Large intestine (tissue), 3 donors: ENCODE measurements around the gene RFX7. TPM values are rescaled to one million over a fixed set of nuclear protein-coding genes. Genes with fewer than 3 reads are reported as not detected.

ENCODE experiments used
- DNase-seq, 2 donors: peaks; one replicate each; pipeline versions ENCODE4 v3.0.0 to v3.0.0-alpha.2; 2013
- H3K27ac ChIP-seq: one replicate; pipeline ENCODE4 v1.5.1; 2013; ENCODE audit warnings: low read length
- H3K27me3 ChIP-seq: 2 replicates; pipeline ENCODE4 v1.6.1; 2013; ENCODE audit warnings: low read length; ENCODE audit not compliant: control insufficient read depth, insufficient read depth
- H3K36me3 ChIP-seq: 2 replicates; pipeline ENCODE4 v1.6.1; 2013; ENCODE audit warnings: low read length; ENCODE audit not compliant: control insufficient read depth, insufficient read depth
- H3K4me1 ChIP-seq: one replicate; pipeline ENCODE4 v1.6.1; 2013; ENCODE audit warnings: low read length; ENCODE audit not compliant: control insufficient read depth, insufficient read depth
- H3K4me3 ChIP-seq: one replicate; pipeline ENCODE4 v1.5.1; 2013; ENCODE audit warnings: low read length
- H3K9me3 ChIP-seq: one replicate; pipeline ENCODE4 v1.6.1; 2013; ENCODE audit warnings: mild to moderate bottlenecking, low read depth, low read length, moderate library complexity; ENCODE audit not compliant: control insufficient read depth
- WGBS: methylation state at CpG from one replicate; pipeline ENCODE4 v1.1.5; 2013; ENCODE audit warnings: low lambda C conversion rate; ENCODE audit not compliant: insufficient coverage; 5-methylcytosine and 5-hydroxymethylcytosine counted together
- polyA plus RNA-seq: library from polyadenylated mRNA; unstranded; fragments of 120-200 nt; gene quantifications from one replicate; pipeline ENCODE4 v1.2.1, GENCODE V29; 2013

The RFX7 gene
- polyA plus RNA-seq, 1 donor, result 14.5 TPM

GRCh38 chr15:56254265-56254664, 10.6 kb upstream of the RFX7 start:
- Histone ChIP-seq H3K27ac (no peak overlapping the region), H3K27me3 (peaks cover 2% of the 10 kb centered on the region), H3K4me1 (no peaks in the 10 kb centered on the region), H3K36me3 (no peaks in the 10 kb centered on the region), H3K9me3 (no peaks in the 10 kb centered on the region), H3K4me3 (no peak overlapping the region)
- DNase-seq, result no peak

DNA sequence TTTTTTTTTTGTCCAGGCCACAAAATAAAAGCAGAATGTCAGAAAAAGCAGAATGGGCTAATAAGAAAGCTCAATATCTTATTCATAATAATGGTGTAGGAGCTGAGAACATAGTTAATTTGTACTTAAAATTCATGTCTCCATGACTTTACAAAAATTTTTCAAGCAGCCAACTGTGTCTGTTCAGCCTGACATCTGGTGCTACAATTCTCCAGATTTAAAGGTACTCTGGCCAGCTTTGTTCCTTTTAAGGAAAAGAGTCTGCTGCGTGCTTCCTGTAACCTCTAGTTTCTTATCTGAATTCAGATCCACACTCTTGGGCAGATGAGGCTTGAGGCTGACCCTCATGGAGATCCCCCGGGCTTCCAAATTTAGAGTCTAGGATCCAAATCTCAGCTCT, 8.7 kb upstream of the RFX7 start:
- WGBS, result no CpG with 5 or more reads among the region's 2 CpGs
- no peak for DNase-seq

GRCh38 chr15:56251315-56252095, 7.8 kb upstream of the RFX7 start:
- H3K9me3 ChIP-seq, result no peaks in the 10 kb centered on the region
- H3K4me3 ChIP-seq, result no peak overlapping the region
- WGBS, result 20% methylated on average over 1 of the region's 4 CpGs
- no peaks in the 10 kb centered on the region for H3K36me3 ChIP-seq
- peak in 1 of 2 donors; percentile 20 for DNase-seq
- peaks cover 2% of the 10 kb centered on the region for H3K27me3 ChIP-seq
- no peak overlapping the region for H3K27ac ChIP-seq
- peaks cover 9% of the 10 kb centered on the region for H3K4me1 ChIP-seq

More for the DNA sequence above, 8.7 kb upstream of the RFX7 start:
- Histone ChIP-seq H3K36me3 (no peaks in the 10 kb centered on the region), H3K9me3 (no peaks in the 10 kb centered on the region), H3K4me1 (peaks cover 9% of the 10 kb centered on the region), H3K27ac (no peak overlapping the region), H3K4me3 (no peak overlapping the region), H3K27me3 (peaks cover 2% of the 10 kb centered on the region)

DNA sequence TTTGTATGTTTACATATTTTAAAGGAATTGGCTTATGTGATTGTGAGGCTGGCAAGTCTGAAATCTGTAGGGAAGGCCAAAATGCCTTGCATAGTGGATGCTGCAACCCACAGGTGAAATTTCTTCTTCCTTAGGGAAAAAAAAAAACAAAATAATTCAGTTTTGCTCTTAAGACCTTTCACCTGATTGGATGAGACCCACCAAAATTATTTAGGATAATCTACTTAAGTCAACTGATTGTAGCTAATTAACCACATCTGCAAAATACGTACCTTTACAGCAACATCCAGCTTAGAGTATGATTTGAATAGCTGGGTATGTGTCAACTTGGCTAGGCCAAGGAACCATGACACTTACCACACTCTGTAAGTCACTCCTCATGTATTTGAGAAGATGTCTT, 6.9 kb upstream of the RFX7 start:
- Histone ChIP-seq H3K4me1 (peaks cover 11% of the 10 kb centered on the region), H3K27me3 (peaks cover 2% of the 10 kb centered on the region), H3K4me3 (no peak overlapping the region), H3K27ac (no peak overlapping the region), H3K9me3 (no peaks in the 10 kb centered on the region), H3K36me3 (no peaks in the 10 kb centered on the region)
- WGBS, result no CpG with 5 or more reads among the region's 1 CpG
- no peak for DNase-seq

- H3K4me3 ChIP-seq, result no peak overlapping the region
- DNase-seq, result peak in 1 of 2 donors; percentile 38
- H3K27me3 ChIP-seq, result no peaks in the 10 kb centered on the region
- no peaks in the 10 kb centered on the region for H3K9me3 ChIP-seq
- H3K27ac ChIP-seq, result peak overlapping the region; percentile 10
- H3K4me1 ChIP-seq, result peaks cover 18% of the 10 kb centered on the region
- H3K36me3 ChIP-seq, result no peaks in the 10 kb centered on the region
Observed at GRCh38 chr15:56249092-56249491, 5.4 kb upstream of the RFX7 start.

- no peaks in the 10 kb centered on the region for H3K9me3 ChIP-seq
Observed at GRCh38 chr15:56248311-56248992, 4.8 kb upstream of the RFX7 start.

GRCh38 chr15:56247266-56247665, 3.6 kb upstream of the RFX7 start:
- no peaks in the 10 kb centered on the region for H3K27me3 ChIP-seq
- no peak for DNase-seq
- no peak overlapping the region for H3K27ac ChIP-seq
- 100% methylated on average over 2 of the region's 2 CpGs for WGBS
- peaks cover 18% of the 10 kb centered on the region for H3K4me1 ChIP-seq
- no peak overlapping the region for H3K4me3 ChIP-seq
- peaks cover 2% of the 10 kb centered on the region for H3K9me3 ChIP-seq
- no peaks in the 10 kb centered on the region for H3K36me3 ChIP-seq

More at GRCh38 chr15:56248311-56248992, 4.8 kb upstream of the RFX7 start:
- WGBS, result 43% methylated on average over 1 of the region's 3 CpGs
- peak; percentile 52 to 70 for DNase-seq
- H3K4me3 ChIP-seq, result no peak overlapping the region
- no peaks in the 10 kb centered on the region for H3K36me3 ChIP-seq
- no peaks in the 10 kb centered on the region for H3K27me3 ChIP-seq
- H3K27ac ChIP-seq, result peak overlapping the region; percentile 10
- peaks cover 18% of the 10 kb centered on the region for H3K4me1 ChIP-seq

GRCh38 chr15:56245871-56246814, 2.5 kb upstream of the RFX7 start:
- no peaks in the 10 kb centered on the region for H3K27me3 ChIP-seq
- no CpG with 5 or more reads among the region's 15 CpGs for WGBS
- no peaks in the 10 kb centered on the region for H3K36me3 ChIP-seq
- DNase-seq, result peak; percentile 85 to 87
- peak overlapping the region; percentile 56 for H3K27ac ChIP-seq
- peaks cover 2% of the 10 kb centered on the region for H3K9me3 ChIP-seq
- H3K4me1 ChIP-seq, result peaks cover 18% of the 10 kb centered on the region
- peak overlapping the region; percentile 32 for H3K4me3 ChIP-seq

- Histone ChIP-seq H3K27me3 (no peaks in the 10 kb centered on the region), H3K27ac (peak overlapping the region; percentile 80), H3K4me3 (peak overlapping the region; percentile 71), H3K4me1 (peaks cover 18% of the 10 kb centered on the region), H3K36me3 (no peaks in the 10 kb centered on the region), H3K9me3 (peaks cover 2% of the 10 kb centered on the region)
- no CpG with 5 or more reads among the region's 10 CpGs for WGBS
- DNase-seq, result peak; percentile 59 to 85
Observed at GRCh38 chr15:56244811-56245576, 1.3 kb upstream of the RFX7 start.
